HepG2 (cell line): ENCODE results near the gene CHD9. TPM values are rescaled to one million over a fixed set of nuclear protein-coding genes. Genes with fewer than 3 reads are reported as not detected.

ENCODE experiments used
- DZIP1 ChIP-seq: sonication (generic); formaldehyde crosslinking; IDR thresholded peaks from 2 replicates; pipeline ENCODE4 v1.5.0; 2020; ENCODE audit warnings: mild to moderate bottlenecking, missing genetic modification reagents
- TFAP4 ChIP-seq: sonication (generic); IDR thresholded peaks from 2 replicates; pipeline ENCODE4 v1.6.1; 2016; ENCODE audit warnings: low read depth, borderline replicate concordance
- ZNF407 ChIP-seq: sonication (generic); formaldehyde crosslinking; IDR thresholded peaks from one replicate; pipeline ENCODE4 v1.5.1; 2020; ENCODE audit warnings: mild to moderate bottlenecking, missing genetic modification reagents; ENCODE audit errors: not compliant biosample characterization
- ZSCAN25 ChIP-seq: sonication (generic); formaldehyde crosslinking; IDR thresholded peaks from 2 replicates; pipeline ENCODE4 v1.8.0; 2022; ENCODE audit warnings: mild to moderate bottlenecking, missing genetic modification reagents
- polyA plus RNA-seq, 8 experiments: library from polyadenylated mRNA; depleted of rRNA in 3 of 8; stranded (reverse) in 7 of 8; unstranded in 1 of 8; fragments of >200 nt; fragmentation: Illumina TruSeq in 4 of 8; extraction: Trizol in 4 of 8; gene quantifications; 2 replicates each; pipeline versions ENCODE4 v1.2.1 to v1.2.3, GENCODE V29; 2011 to 2016; ENCODE audit warnings: low read depth in 4 of 8, missing spikeins in 1 of 8, mixed read lengths in 1 of 8; ENCODE audit not compliant: insufficient read depth in 1 of 8
- total RNA-seq, 5 experiments: library from RNA; depleted of rRNA; stranded (reverse); fragments of >200 nt; fragmentation: Illumina TruSeq; extraction: Trizol; gene quantifications; 2 replicates each; pipeline ENCODE4 v1.2.3, GENCODE V29; 2016; ENCODE audit warnings: low read depth in 1 of 5

CHD9 gene
- total and polyA plus RNA-seq, 2 of the 13 experiments (the other 11 are each of a cell fraction or from before 2014, with no cell fraction given), result 23.4 to 27.7 TPM

- TF ChIP-seq DZIP1 (CRISPR knock-in tag) (no peak), ZNF407 (CRISPR knock-in tag) (no peak), TFAP4 (no peak), ZSCAN25 (no peak)
- TF ChIP-seq, all 625 proteins: peak for 0
Measured at GRCh38 chr16:53065461-53066061, 10.8 kb downstream of the CHD9 start (continued).
